H1 (cell line): ENCODE measurements around the gene LEKR1. TPM values are rescaled to one million over a fixed set of nuclear protein-coding genes. Genes with fewer than 3 reads are reported as not detected.
A peak's percentile ranks its signal among the peaks of the same experiment; 100 is the strongest.

Experiments used
- CTCF ChIA-PET: fragments of 300-600 bp; sonication (Branson Sonifier 250); formaldehyde crosslinking; loops from one replicate; lab custom pipeline; 2021; ENCODE audit not compliant: partially characterized antibody; lab: Charles Lee
- POLR2A ChIA-PET: fragments of 300-600 bp; sonication (Branson Sonifier 250); formaldehyde crosslinking; loops from one replicate; lab custom pipeline; 2021; ENCODE audit warnings: inconsistent platforms; ENCODE audit not compliant: partially characterized antibody; lab: Charles Lee
- DNase-seq, 2 experiments: peaks; one replicate each; pipeline versions ENCODE4 v3.0.0 to v3.0.0-alpha.2; 2010 to 2022; ENCODE audit warnings: low spot score in 2 of 2, low read depth in 1 of 2, mixed read lengths in 1 of 2
- FAIRE-seq: peaks from 2 replicates; lab custom pipeline; 2011; peaks lifted over from hg19 to GRCh38; lab: Jason Lieb, UNC
- H2AFZ ChIP-seq: 2 replicates; pipeline ENCODE4 v1.8.1; 2012; ENCODE audit warnings: low read length, inconsistent platforms
- H2AK5ac ChIP-seq: 2 replicates; pipeline ENCODE4 v1.6.1; 2013; ENCODE audit warnings: low read depth, low read length
- H2BK120ac ChIP-seq: replicated peaks from 2 replicates; pipeline ENCODE3; 2013; ENCODE audit warnings: low read depth, low read length, inconsistent platforms
- H2BK12ac ChIP-seq: 2 replicates; pipeline ENCODE4 v1.6.1; 2013; ENCODE audit warnings: low read depth, low read length
- H2BK15ac ChIP-seq: 2 replicates; pipeline ENCODE4 v1.6.1; 2013; ENCODE audit warnings: low read length
- H2BK20ac ChIP-seq: 2 replicates; pipeline ENCODE4 v1.6.1; 2013; ENCODE audit warnings: low read length
- H2BK5ac ChIP-seq: 2 replicates; pipeline ENCODE4 v1.6.1; 2013; ENCODE audit warnings: low read depth, low read length
- H3K14ac ChIP-seq: 2 replicates; pipeline ENCODE4 v1.6.1; 2013; ENCODE audit warnings: inconsistent platforms; ENCODE audit not compliant: insufficient read length
- H3K18ac ChIP-seq: 2 replicates; pipeline ENCODE4 v1.6.1; 2013; ENCODE audit warnings: low read length; ENCODE audit errors: extremely low read depth
- H3K23ac ChIP-seq: 2 replicates; pipeline ENCODE4 v1.6.1; 2013; ENCODE audit warnings: inconsistent platforms; ENCODE audit not compliant: insufficient read length
- H3K23me2 ChIP-seq: 2 replicates; pipeline ENCODE4 v1.6.1; 2013; ENCODE audit warnings: low read depth, low read length
- H3K27ac ChIP-seq: 2 replicates; pipeline ENCODE4 v1.6.1; 2011; ENCODE audit warnings: low read depth, low read length, inconsistent platforms
- H3K27me3 ChIP-seq, 4 experiments: replicated peaks in 1 of 4; 1 replicate in 1 of 4; 2 replicates in 3 of 4; pipeline versions ENCODE4 v1.6.1 to v1.8.1; 2011 to 2013; ENCODE audit warnings: low read length in 3 of 4, mild to moderate bottlenecking in 3 of 4, inconsistent platforms in 2 of 4, mixed read lengths in 2 of 4, moderate library complexity in 1 of 4; ENCODE audit not compliant: control insufficient read depth in 3 of 4, insufficient read depth in 3 of 4; ENCODE audit errors: extremely low read depth in 1 of 4
- H3K36me3 ChIP-seq, 4 experiments: 2 replicates each; pipeline versions ENCODE4 v1.6.1 to v1.8.1; 2011 to 2013; ENCODE audit warnings: mild to moderate bottlenecking in 4 of 4, low read length in 3 of 4, moderate library complexity in 2 of 4, control low read depth in 1 of 4, inconsistent platforms in 1 of 4; ENCODE audit not compliant: insufficient read depth in 4 of 4, control insufficient read depth in 2 of 4
- H3K4ac ChIP-seq: replicated peaks from 2 replicates; pipeline ENCODE3; 2013; ENCODE audit warnings: low read length, low read depth, mixed read lengths, inconsistent platforms; ENCODE audit not compliant: insufficient read length
- H3K4me1 ChIP-seq, 4 experiments: replicated peaks in 1 of 4; 1 replicate in 1 of 4; 2 replicates in 3 of 4; pipeline versions ENCODE4 v1.6.1 to v1.8.1; 2011 to 2013; ENCODE audit warnings: low read length in 3 of 4, inconsistent platforms in 2 of 4, mixed read lengths in 1 of 4; ENCODE audit not compliant: insufficient read depth in 4 of 4, control insufficient read depth in 3 of 4
- H3K4me2 ChIP-seq, 2 experiments: 2 replicates each; pipeline versions ENCODE4 v1.6.1 to v1.8.1; 2011 to 2013; ENCODE audit warnings: low read depth in 2 of 2, low read length in 2 of 2, control low read depth in 1 of 2, inconsistent platforms in 1 of 2, mild to moderate bottlenecking in 1 of 2; ENCODE audit not compliant: insufficient read depth in 1 of 2
- H3K4me3 ChIP-seq, 4 experiments: fragments of 200-600, 300-600 bp in 1 of 4; sonication (generic), shearing (Covaris generic), sonication (Bioruptor Twin) in 1 of 4; 2 replicates each; pipeline versions ENCODE4 v1.5.1 to v1.8.1; 2011 to 2016; ENCODE audit warnings: low read length in 4 of 4, low read depth in 3 of 4, control low read depth in 2 of 4, inconsistent platforms in 2 of 4, mild to moderate bottlenecking in 2 of 4, mixed read lengths in 1 of 4, moderate library complexity in 1 of 4; ENCODE audit not compliant: insufficient read depth in 2 of 4; ENCODE audit errors: extremely low read depth in 1 of 4
- H3K56ac ChIP-seq: replicated peaks from 2 replicates; pipeline ENCODE3; 2013; ENCODE audit warnings: low read depth, mild to moderate bottlenecking, mixed read lengths, low read length, inconsistent platforms; ENCODE audit not compliant: insufficient read length
- H3K79me1 ChIP-seq: 2 replicates; pipeline ENCODE4 v1.6.1; 2013; ENCODE audit warnings: low read depth, low read length, control low read depth
- H3K79me2 ChIP-seq, 2 experiments: 2 replicates each; pipeline versions ENCODE4 v1.6.1 to v1.8.1; 2012 to 2013; ENCODE audit warnings: low read length in 2 of 2, mild to moderate bottlenecking in 2 of 2, inconsistent platforms in 1 of 2; ENCODE audit not compliant: insufficient read depth in 2 of 2, control insufficient read depth in 1 of 2
- H3K9ac ChIP-seq, 4 experiments: replicated peaks in 1 of 4; 1 replicate in 1 of 4; 2 replicates in 3 of 4; pipeline versions ENCODE4 v1.6.1 to v1.8.1; 2011 to 2013; ENCODE audit warnings: low read depth in 3 of 4, low read length in 3 of 4, control low read depth in 2 of 4, mild to moderate bottlenecking in 2 of 4, moderate library complexity in 2 of 4, inconsistent platforms in 1 of 4; ENCODE audit errors: extremely low read depth in 1 of 4
- H3K9me3 ChIP-seq, 2 experiments: 2 replicates each; pipeline versions ENCODE4 v1.6.1 to v1.8.1; 2012 to 2013; ENCODE audit warnings: mild to moderate bottlenecking in 2 of 2, moderate library complexity in 2 of 2, control low read depth in 1 of 2, inconsistent platforms in 1 of 2, low read depth in 1 of 2, low read length in 1 of 2, mixed read lengths in 1 of 2; ENCODE audit not compliant: insufficient read depth in 2 of 2
- H4K20me1 ChIP-seq, 2 experiments: replicated peaks in 1 of 2; 2 replicates each; pipeline versions ENCODE3 to v1.8.1; 2011 to 2013; ENCODE audit warnings: inconsistent platforms in 2 of 2, low read length in 2 of 2, mild to moderate bottlenecking in 1 of 2; ENCODE audit not compliant: insufficient read depth in 2 of 2, control insufficient read depth in 1 of 2
- H4K5ac ChIP-seq: 2 replicates; pipeline ENCODE4 v1.6.1; 2013; ENCODE audit warnings: low read length, low read depth, mixed read lengths, inconsistent platforms; ENCODE audit not compliant: insufficient read length
- H4K8ac ChIP-seq: 2 replicates; pipeline ENCODE4 v1.8.0; 2013; ENCODE audit warnings: mild to moderate bottlenecking, moderate library complexity, low read length, inconsistent platforms; ENCODE audit not compliant: insufficient read depth; ENCODE audit errors: extremely low read depth
- H4K91ac ChIP-seq: replicated peaks from 2 replicates; pipeline ENCODE3; 2013; ENCODE audit warnings: low read length, mixed read lengths, inconsistent platforms; ENCODE audit not compliant: insufficient read length
- ASH2L ChIP-seq: fragments of 200-600, 300-600 bp; sonication (generic); IDR thresholded peaks from one replicate; pipeline ENCODE4 v1.7.1; 2017; ENCODE audit warnings: low read length
- ATF2 ChIP-seq: IDR thresholded peaks from 2 replicates; pipeline ENCODE4 v1.6.1; 2012; ENCODE audit warnings: low read length, inconsistent platforms
- CBX8 ChIP-seq: fragments of 300-800, 300-1000 bp; sonication (generic); IDR thresholded peaks from 2 replicates; pipeline ENCODE4 v1.7.1; 2016; ENCODE audit warnings: low read depth, low read length, borderline replicate concordance
- CREB1 ChIP-seq: IDR thresholded peaks from 2 replicates; pipeline ENCODE4 v1.6.1; 2012; ENCODE audit warnings: inconsistent platforms
- EZH2 ChIP-seq: fragments of 200-600 bp; sonication (generic); IDR thresholded peaks from 2 replicates; pipeline ENCODE4 v1.7.1; 2012; ENCODE audit warnings: low read depth, mild to moderate bottlenecking, moderate library complexity, low read length, inconsistent platforms; ENCODE audit not compliant: severe bottlenecking
- HDAC6 ChIP-seq: IDR thresholded peaks from one replicate; pipeline ENCODE4 v1.7.1; 2012; ENCODE audit warnings: low read depth, mild to moderate bottlenecking, inconsistent platforms, low read length, moderate library complexity
- NANOG ChIP-seq: IDR thresholded peaks from 2 replicates; pipeline ENCODE4 v1.6.1; 2011; ENCODE audit warnings: low read length, low read depth, mild to moderate bottlenecking, inconsistent platforms; ENCODE audit not compliant: insufficient read depth, poor library complexity, severe bottlenecking
- POU5F1 ChIP-seq: IDR thresholded peaks from 2 replicates; pipeline ENCODE4 v1.6.1; 2011; ENCODE audit warnings: low read depth, mild to moderate bottlenecking, low read length, moderate library complexity
- RFX5 ChIP-seq: IDR thresholded peaks from 2 replicates; pipeline ENCODE4 v1.6.1; 2011; ENCODE audit warnings: low read depth, low read length, improper control_type of control experiment, borderline replicate concordance
- SIN3A ChIP-seq, 2 experiments: IDR thresholded peaks in 1 of 2; conservative IDR thresholded peaks in 1 of 2; 2 replicates each; pipeline ENCODE4 v1.6.1; 2011 to 2012; ENCODE audit warnings: low read length in 2 of 2, improper control_type of control experiment in 1 of 2, low read depth in 1 of 2, mild to moderate bottlenecking in 1 of 2
- TAF1 ChIP-seq: IDR thresholded peaks from 2 replicates; pipeline ENCODE4 v1.6.1; 2011; ENCODE audit warnings: mild to moderate bottlenecking, low read depth, low read length
- TCF12 ChIP-seq: IDR thresholded peaks from 2 replicates; pipeline ENCODE4 v1.6.1; 2011; ENCODE audit warnings: low read depth, mild to moderate bottlenecking, low read length
- WGBS, 2 experiments: shearing (Covaris generic) in 1 of 2; methylation state at CpG; one replicate each; pipeline versions ENCODE4 v1.1.6 to v1.1.7; 2013 to 2015; ENCODE audit warnings: low lambda C conversion rate in 2 of 2, mixed read lengths in 2 of 2, inconsistent platforms in 1 of 2, low coverage in 1 of 2, missing lambda C conversion rate in 1 of 2; ENCODE audit not compliant: insufficient replicate concordance in 2 of 2, insufficient coverage in 1 of 2, insufficient read length in 1 of 2; ENCODE audit errors: extremely low coverage in 1 of 2, missing lambda C conversion rate in 1 of 2; 5-methylcytosine and 5-hydroxymethylcytosine counted together
- polyA plus RNA-seq, 7 experiments: library from polyadenylated mRNA; depleted of rRNA in 3 of 7; stranded (reverse) in 5 of 7; unstranded in 2 of 7; fragments of >200 nt in 5 of 7; fragments of 200-250 nt in 2 of 7; gene quantifications; 1 replicate in 5 of 7; 2 replicates in 1 of 7; 4 replicates in 1 of 7; pipeline versions ENCODE4 v1.2.1 to v1.2.3, GENCODE V29; 2011 to 2013; ENCODE audit warnings: missing spikeins in 2 of 7, mixed read lengths in 2 of 7
- total RNA-seq: library from RNA; stranded (reverse); fragmentation: NEBNext Ultra II Directional; extraction: Animal tissue kit (Norgen Biotek cat#: 25700); gene quantifications from 2 replicates; pipeline ENCODE4 v1.2.1, GENCODE V29; 2021

LEKR1 gene
- total and polyA plus RNA-seq, 2 of the 8 experiments (the other 6 are each of a cell fraction or from before 2014, with no cell fraction given), result 0.08 TPM; not detected in 1

- no peak overlapping the region for H2BK5ac ChIP-seq
- H2BK15ac ChIP-seq, result no peak overlapping the region
- H4K8ac ChIP-seq, result no peak overlapping the region
- no peak overlapping the region for H2BK12ac ChIP-seq
- no peak for DNase-seq
- no peak overlapping the region for H3K27ac ChIP-seq
- no peaks in the 10 kb centered on the region; a peak in 2 of 7 replicates for H3K27me3 ChIP-seq
- no peaks in the 10 kb centered on the region for H3K9me3 ChIP-seq
- no peak overlapping the region for H2BK20ac ChIP-seq
- H2AK5ac ChIP-seq, result no peak overlapping the region
- no peaks in the 10 kb centered on the region for H3K79me1 ChIP-seq
- H3K4me3 ChIP-seq, result no peak overlapping the region
- H3K36me3 ChIP-seq, result no peaks in the 10 kb centered on the region
- ChIA-PET CTCF (interaction anchor here (0.6 to 1.5 kb wide), 3 partner anchors 133 to 435 kb away, joined by 3 to 5 read pairs (median 4); no protein-coding TSS in a partner anchor), POLR2A (no interaction called here)
- H3K79me2 ChIP-seq, result no peaks in the 10 kb centered on the region
- no peaks in the 10 kb centered on the region for H4K20me1 ChIP-seq
- no peak for FAIRE-seq
- no peak overlapping the region for H4K5ac ChIP-seq
- H3K9ac ChIP-seq, result no peak overlapping the region
- H3K18ac ChIP-seq, result no peak overlapping the region
- no peaks in the 10 kb centered on the region for H3K23me2 ChIP-seq
- H3K56ac ChIP-seq, result no peak overlapping the region
- H3K4me1 ChIP-seq, result peaks cover 2 to 13% (median 8%) of the 10 kb centered on the region in 4 experiments; a peak in 5 of 7 replicates
- WGBS, 2 experiments, result 72% methylated on average over 5 of the region's 5 CpGs; no CpG with 5 or more reads in 1 of the 2 experiments
- 0 out of 4 replicates have a peak overlapping the region, but pooled peaks of 1 of the 2 experiments have one; percentile 25 for H3K4me2 ChIP-seq
- no peak overlapping the region for H3K4ac ChIP-seq
- no peak overlapping the region for H2AFZ ChIP-seq
- no peak overlapping the region for H3K14ac ChIP-seq
- no peak overlapping the region for H4K91ac ChIP-seq
- H2BK120ac ChIP-seq, result no peak overlapping the region
- H3K23ac ChIP-seq, result no peak overlapping the region
- no peak for TF ChIP-seq CBX8
- TF ChIP-seq POU5F1, result no peak
- TF ChIP-seq EZH2, result no peak
- TF ChIP-seq CREB1, result no peak
- no peak for TF ChIP-seq ATF2
- no peak for TF ChIP-seq SIN3A (conservative IDR thresholded peaks at IDR 0.05 in 1 of 2, IDR thresholded peaks at IDR 0.05 in 1 of 2; ENCODE audit: low read depth in 1 of 2, low read length in 2 of 2)
- no peak for TF ChIP-seq ASH2L
- no peak for TF ChIP-seq TCF12
- no peak for TF ChIP-seq TAF1
- TF ChIP-seq NANOG, result no peak
- TF ChIP-seq RFX5, result no peak
- TF ChIP-seq HDAC6, result no peak
These were observed 8.9 kb downstream of the LEKR1 start for GRCh38 chr3:156834962-156835535.
